GM12878 (cell line): ENCODE measurements around the gene SESN3. TPM values are rescaled to one million over a fixed set of nuclear protein-coding genes. Genes with fewer than 3 reads are reported as not detected.

Experiments used
- ATAC-seq: fragments of 200-7000 bp; cut with Tn5 transposase; 3 replicates; pipeline ENCODE4 v1.9.1; 2020; ENCODE audit warnings: mild to moderate bottlenecking, moderate library complexity
- BruUV-seq: library from RNA; stranded (reverse); fragments of 400-500 nt; replicated peaks from 2 replicates; lab custom pipeline; 2021; lab: Mats Ljungman, UMichigan
- CTCF ChIA-PET: fragments of 300-600 bp; sonication (Branson Sonifier 250); formaldehyde crosslinking; extraction: SDS; loops from one replicate; lab custom pipeline; 2021; ENCODE audit warnings: inconsistent platforms; lab: Yijun Ruan, JAX
- POLR2A ChIA-PET: fragments of 350-600 bp; formaldehyde crosslinking; extraction: SDS; loops from one replicate; lab custom pipeline; 2021; ENCODE audit warnings: inconsistent platforms; lab: Charles Lee
- RAD21 ChIA-PET: fragments of 300-600 bp; sonication (Branson Sonifier 250); formaldehyde crosslinking; loops from one replicate; lab custom pipeline; 2023; ENCODE audit warnings: antibody characterized with exemption; ENCODE audit not compliant: unreplicated experiment; lab: Charles Lee
- SMC1A ChIA-PET: fragments of 300-600 bp; sonication (Branson Sonifier 250); formaldehyde crosslinking; loops from one replicate; lab custom pipeline; 2023; ENCODE audit not compliant: unreplicated experiment, uncharacterized antibody; lab: Charles Lee
- DNase-seq: peaks from one replicate; pipeline ENCODE4 v3.0.0-alpha.2; 2011; ENCODE audit warnings: low read depth, low spot score
- FAIRE-seq: peaks from 3 replicates; lab custom pipeline; 2011; peaks lifted over from hg19 to GRCh38; lab: Jason Lieb, UNC
- H2AFZ ChIP-seq: 2 replicates; pipeline ENCODE4 v1.6.0; 2011; ENCODE audit warnings: low read depth, low read length, control low read depth; ENCODE audit not compliant: control insufficient read depth
- H3K27ac ChIP-seq: 2 replicates; pipeline ENCODE4 v1.5.1; 2011; ENCODE audit warnings: control low read depth; ENCODE audit not compliant: control insufficient read depth, insufficient read depth
- H3K27me3 ChIP-seq, 2 experiments: replicated peaks in 1 of 2; 2 replicates each; pipeline versions ENCODE4 v1.6.0 to v1.6.1; 2011; ENCODE audit warnings: low read length in 1 of 2; ENCODE audit not compliant: control insufficient read depth in 2 of 2, insufficient read depth in 2 of 2
- H3K36me3 ChIP-seq, 2 experiments: 2 replicates each; pipeline ENCODE4 v1.5.1; 2011; ENCODE audit warnings: low read length in 1 of 2; ENCODE audit not compliant: control insufficient read depth in 2 of 2, insufficient read depth in 2 of 2
- H3K4me1 ChIP-seq: 2 replicates; pipeline ENCODE4 v1.6.1; 2011; ENCODE audit warnings: mild to moderate bottlenecking, low read length, moderate library complexity, mixed read lengths; ENCODE audit not compliant: control insufficient read depth, insufficient read depth
- H3K4me2 ChIP-seq: 2 replicates; pipeline ENCODE4 v1.6.0; 2011; ENCODE audit warnings: control low read depth; ENCODE audit not compliant: control insufficient read depth, insufficient read depth
- H3K4me3 ChIP-seq: fragments of 200-600 bp; sonication (generic); 2 replicates; pipeline ENCODE4 v1.5.1; 2016
- H3K79me2 ChIP-seq: 2 replicates; pipeline ENCODE4 v1.6.0; 2011; ENCODE audit warnings: low read length; ENCODE audit not compliant: control insufficient read depth, insufficient read depth
- H3K9ac ChIP-seq: 2 replicates; pipeline ENCODE4 v1.8.0; 2011; ENCODE audit warnings: low read length, control low read depth, mixed read lengths; ENCODE audit not compliant: control insufficient read depth, insufficient read depth
- H3K9me3 ChIP-seq: replicated peaks from 3 replicates; pipeline ENCODE4 v1.5.1; 2011; ENCODE audit warnings: mild to moderate bottlenecking, low read length; ENCODE audit not compliant: control insufficient read depth, insufficient read depth
- H4K20me1 ChIP-seq: 2 replicates; pipeline ENCODE4 v1.6.0; 2011; ENCODE audit not compliant: control insufficient read depth, insufficient read depth
- CEBPB ChIP-seq, 2 experiments: fragments of 150-350 bp in 1 of 2; IDR thresholded peaks; 2 replicates each; pipeline ENCODE4 v1.6.1; 2012 to 2014; ENCODE audit warnings: low read depth in 2 of 2, low read length in 2 of 2, borderline replicate concordance in 1 of 2, inconsistent platforms in 1 of 2
- CUX1 ChIP-seq: IDR thresholded peaks from 2 replicates; pipeline ENCODE4 v1.6.1; 2012; ENCODE audit warnings: improper control_type of control experiment, low read depth, low read length; ENCODE audit not compliant: insufficient replicate concordance
- NFXL1 ChIP-seq: fragments of 450-650 bp; IDR thresholded peaks from 2 replicates; pipeline ENCODE4 v1.6.1; 2017; ENCODE audit warnings: antibody characterized with exemption, mild to moderate bottlenecking, borderline replicate concordance
- SREBF1 ChIP-seq: IDR thresholded peaks from 2 replicates; pipeline ENCODE4 v1.6.1; 2012; ENCODE audit warnings: mild to moderate bottlenecking, low read length
- TCF12 ChIP-seq: IDR thresholded peaks from 2 replicates; pipeline ENCODE4 v1.6.1; 2011; ENCODE audit warnings: low read depth, mild to moderate bottlenecking, low read length
- WGBS: methylation state at CpG from one replicate; pipeline ENCODE4 v1.1.6; 2016; ENCODE audit warnings: low lambda C conversion rate; ENCODE audit not compliant: insufficient replicate concordance, insufficient coverage; ENCODE audit errors: missing lambda C conversion rate; 5-methylcytosine and 5-hydroxymethylcytosine counted together
- in situ Hi-C: fragments of 300-500 bp; cut with MboI; formaldehyde crosslinking; loops from 9 replicates; pipeline ENCODE4 v1.14.3; 2018; ENCODE audit warnings: mixed read lengths
- intact Hi-C: fragments of 100-400 bp; cut with micrococcal nuclease; formaldehyde crosslinking; loops from one replicate; pipeline ENCODE4 v1.14.2; 2022; ENCODE audit not compliant: unreplicated experiment
- polyA plus RNA-seq, 11 experiments: library from polyadenylated mRNA; depleted of rRNA in 4 of 11; unstranded in 6 of 11; stranded (reverse) in 5 of 11; fragments of >200 nt; fragmentation: Nextera tagmentation in 4 of 11; fragmentation: Illumina TruSeq in 1 of 11; extraction: Ambion mirVana in 4 of 11; extraction: Trizol in 1 of 11; gene quantifications; 1 replicate in 1 of 11; 2 replicates in 10 of 11; pipeline versions ENCODE4 v1.2.1 to v1.2.3, GENCODE V29; 2011 to 2016; ENCODE audit warnings: inconsistent platforms in 2 of 11, missing spikeins in 2 of 11, low read depth in 1 of 11
- total RNA-seq, 4 experiments: library from RNA; depleted of rRNA in 3 of 4; stranded (reverse); fragments of >200 nt in 3 of 4; fragmentation: Illumina TruSeq in 1 of 4; extraction: Trizol in 1 of 4; gene quantifications; 2 replicates each; pipeline versions ENCODE4 v1.2.1 to v1.2.3, GENCODE V29; 2013 to 2021

The SESN3 gene
- total and polyA plus RNA-seq, 10 of the 15 experiments (the other 5 are each of a cell fraction or from before 2014, with no cell fraction given) = 0.64 to 6.7 (median 3.0) TPM

- no peak for FAIRE-seq
- no TSS peak for BruUV-seq
- DNase-seq = no peak
- 75% methylated on average over 2 of the region's 2 CpGs for WGBS
- Histone ChIP-seq H2AFZ (no peak overlapping the region), H3K9me3 (no peaks in the 10 kb centered on the region), H3K9ac (no peak overlapping the region), H3K4me1 (no peaks in the 10 kb centered on the region)
- POLR2A ChIA-PET = no interaction called here
- no peak for TF ChIP-seq SREBF1
- TF ChIP-seq CUX1 = no peak
- TF ChIP-seq NFXL1 = no peak
- TF ChIP-seq CEBPB (IDR thresholded peaks at IDR 0.05; ENCODE audit: borderline replicate concordance in 1 of 2, low read depth in 2 of 2, low read length in 2 of 2) = no peak
- no peak for TF ChIP-seq TCF12
- TF ChIP-seq, all 136 proteins: peak for 0
- no peaks in the 10 kb centered on the region for H3K79me2 ChIP-seq
- SMC1A ChIA-PET = no interaction called here
- H4K20me1 ChIP-seq = no peaks in the 10 kb centered on the region
- H3K36me3 ChIP-seq = no peaks in the 10 kb centered on the region
- CTCF ChIA-PET = interaction anchor here (1.0 to 2.7 kb wide), 2 partner anchors 26 to 48 kb away, joined by 3 to 8 read pairs; no protein-coding TSS in a partner anchor
- RAD21 ChIA-PET = no interaction called here
- H3K27me3 ChIP-seq = no peaks in the 10 kb centered on the region
- no peak overlapping the region for H3K27ac ChIP-seq
- in situ Hi-C loops (no loop called here), intact Hi-C loops (loop anchor here (5.0 kb wide), 1 partner anchor 427 kb away; no protein-coding TSS in a partner anchor)
- H3K4me2 ChIP-seq = no peak overlapping the region
- no peak overlapping the region for H3K4me3 ChIP-seq
- ATAC-seq = no peak; the same call in 2 of the 3 replicates
Measured at GRCh38 chr11:95119361-95120060, 111.5 kb downstream of the SESN3 start.
